Vagina (tissue), 2 donors: ENCODE results near the gene NPAS1. TPM values are rescaled to one million over a fixed set of nuclear protein-coding genes. Genes with fewer than 3 reads are reported as not detected.

Experiments used
- DNase-seq, 2 donors: peaks; one replicate each; pipeline ENCODE4 v3.0.0-alpha.2; 2017; ENCODE audit errors: extremely low spot score in 2 of 2
- H3K27ac ChIP-seq: fragments of 200-600 bp; sonication (generic); one replicate; pipeline ENCODE4 v1.5.1; 2019
- H3K27me3 ChIP-seq: fragments of 200-600 bp; sonication (generic); one replicate; pipeline ENCODE4 v1.5.1; 2019
- H3K36me3 ChIP-seq, 2 donors: fragments of 200-600 bp; sonication (generic); one replicate each; pipeline ENCODE4 v1.5.1; 2017 to 2019
- H3K4me1 ChIP-seq: fragments of 200-600 bp; sonication (generic); one replicate; pipeline ENCODE4 v1.5.1; 2019
- H3K4me3 ChIP-seq, 2 donors: fragments of 200-600 bp; sonication (generic); 1 replicate in 1 of 2; 2 replicates in 1 of 2; pipeline ENCODE4 v1.5.1; 2016 to 2019
- H3K9me3 ChIP-seq: fragments of 200-600 bp; sonication (generic); one replicate; pipeline ENCODE4 v1.5.1; 2019
- POLR2A ChIP-seq, 2 donors: fragments of 450-650 bp; IDR thresholded peaks; one replicate each; pipeline ENCODE4 v1.6.1; 2017; ENCODE audit warnings: antibody characterized with exemption in 2 of 2, mild to moderate bottlenecking in 2 of 2, moderate library complexity in 2 of 2
- POLR2AphosphoS5 ChIP-seq, 2 donors: sonication (generic); formaldehyde crosslinking; IDR thresholded peaks; one replicate each; pipeline ENCODE4 v1.9.0; 2017; ENCODE audit warnings: antibody characterized with exemption in 2 of 2, mild to moderate bottlenecking in 2 of 2, low read depth in 1 of 2; ENCODE audit not compliant: insufficient read depth in 1 of 2
- intact Hi-C: fragments of 100-400 bp; cut with DNase I; formaldehyde crosslinking; loops from one replicate; pipeline ENCODE4 v1.15.1; 2023
- total RNA-seq: library from RNA; depleted of rRNA; stranded (reverse); fragments of >200 nt; gene quantifications from one replicate; pipeline ENCODE4 v1.2.3, GENCODE V29; 2016
- TF ChIP-seq, protein P1 (sequence below), 3 experiments: fragments of 450-650 bp in 2 of 3; fragments of 200-600 bp in 1 of 3; sonication (generic) in 1 of 3; IDR thresholded peaks; one replicate each; pipeline ENCODE4 v1.5.1; 2017 to 2019; ENCODE audit warnings: antibody characterized with exemption in 3 of 3, mild to moderate bottlenecking in 2 of 3, moderate library complexity in 2 of 3

NPAS1 gene
- total RNA-seq, 1 donor from 2014 or later: 0.49 TPM

GRCh38 chr19:46975011-46975924, 44.4 kb upstream of the NPAS1 start:
- intact Hi-C loops: loop anchor here (10.0 kb wide), 1 partner anchor 50 kb away; no protein-coding TSS in a partner anchor
- H3K4me1 ChIP-seq: peaks cover 88% of the 10 kb centered on the region
- no peak for TF ChIP-seq POLR2A (IDR thresholded peaks at IDR 0.05)
- TF ChIP-seq, protein P1, sequence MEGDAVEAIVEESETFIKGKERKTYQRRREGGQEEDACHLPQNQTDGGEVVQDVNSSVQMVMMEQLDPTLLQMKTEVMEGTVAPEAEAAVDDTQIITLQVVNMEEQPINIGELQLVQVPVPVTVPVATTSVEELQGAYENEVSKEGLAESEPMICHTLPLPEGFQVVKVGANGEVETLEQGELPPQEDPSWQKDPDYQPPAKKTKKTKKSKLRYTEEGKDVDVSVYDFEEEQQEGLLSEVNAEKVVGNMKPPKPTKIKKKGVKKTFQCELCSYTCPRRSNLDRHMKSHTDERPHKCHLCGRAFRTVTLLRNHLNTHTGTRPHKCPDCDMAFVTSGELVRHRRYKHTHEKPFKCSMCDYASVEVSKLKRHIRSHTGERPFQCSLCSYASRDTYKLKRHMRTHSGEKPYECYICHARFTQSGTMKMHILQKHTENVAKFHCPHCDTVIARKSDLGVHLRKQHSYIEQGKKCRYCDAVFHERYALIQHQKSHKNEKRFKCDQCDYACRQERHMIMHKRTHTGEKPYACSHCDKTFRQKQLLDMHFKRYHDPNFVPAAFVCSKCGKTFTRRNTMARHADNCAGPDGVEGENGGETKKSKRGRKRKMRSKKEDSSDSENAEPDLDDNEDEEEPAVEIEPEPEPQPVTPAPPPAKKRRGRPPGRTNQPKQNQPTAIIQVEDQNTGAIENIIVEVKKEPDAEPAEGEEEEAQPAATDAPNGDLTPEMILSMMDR (IDR thresholded peaks at IDR 0.05): no peak
- TF ChIP-seq POLR2AphosphoS5 (IDR thresholded peaks at IDR 0.05; ENCODE audit: insufficient read depth in 1 of 2, low read depth in 1 of 2): no peak

GRCh38 chr19:46975925-46976782, 43.5 kb upstream of the NPAS1 start:
- no peak for TF ChIP-seq POLR2A (IDR thresholded peaks at IDR 0.05)
- peak; percentile 86 to 93 for TF ChIP-seq POLR2AphosphoS5 (IDR thresholded peaks at IDR 0.05; ENCODE audit: insufficient read depth in 1 of 2, low read depth in 1 of 2)
- TF ChIP-seq, protein P1 (IDR thresholded peaks at IDR 0.05): no peak
- Histone ChIP-seq H3K27ac (peak overlapping the region; percentile 81), H3K4me1 (peaks cover 97% of the 10 kb centered on the region), H3K27me3 (no peaks in the 10 kb centered on the region), H3K36me3 (no peaks in the 10 kb centered on the region), H3K9me3 (no peaks in the 10 kb centered on the region), H3K4me3 (no peak overlapping the region)
- intact Hi-C loops: loop anchor here (10.0 kb wide), 1 partner anchor 51 kb away; no protein-coding TSS in a partner anchor
- DNase-seq: peak in 1 of 2 donors; percentile 97

More at GRCh38 chr19:46975011-46975924, 44.4 kb upstream of the NPAS1 start:
- Histone ChIP-seq H3K27me3 (no peaks in the 10 kb centered on the region), H3K9me3 (no peaks in the 10 kb centered on the region), H3K27ac (peak overlapping the region; percentile 76), H3K4me3 (no peak overlapping the region), H3K36me3 (no peaks in the 10 kb centered on the region)
- DNase-seq: no peak

GRCh38 chr19:46976845-46977320, 42.8 kb upstream of the NPAS1 start:
- TF ChIP-seq POLR2AphosphoS5 (IDR thresholded peaks at IDR 0.05; ENCODE audit: insufficient read depth in 1 of 2, low read depth in 1 of 2): no peak
- H3K36me3 ChIP-seq: no peaks in the 10 kb centered on the region
- DNase-seq: no peak
- no peaks in the 10 kb centered on the region for H3K9me3 ChIP-seq
- no peak overlapping the region for H3K4me3 ChIP-seq
- intact Hi-C loops: loop anchor here (10.0 kb wide), 1 partner anchor 52 kb away; no protein-coding TSS in a partner anchor
- H3K27me3 ChIP-seq: no peaks in the 10 kb centered on the region
- peak overlapping the region; percentile 81 for H3K27ac ChIP-seq
- peaks cover 99% of the 10 kb centered on the region for H3K4me1 ChIP-seq

DNA sequence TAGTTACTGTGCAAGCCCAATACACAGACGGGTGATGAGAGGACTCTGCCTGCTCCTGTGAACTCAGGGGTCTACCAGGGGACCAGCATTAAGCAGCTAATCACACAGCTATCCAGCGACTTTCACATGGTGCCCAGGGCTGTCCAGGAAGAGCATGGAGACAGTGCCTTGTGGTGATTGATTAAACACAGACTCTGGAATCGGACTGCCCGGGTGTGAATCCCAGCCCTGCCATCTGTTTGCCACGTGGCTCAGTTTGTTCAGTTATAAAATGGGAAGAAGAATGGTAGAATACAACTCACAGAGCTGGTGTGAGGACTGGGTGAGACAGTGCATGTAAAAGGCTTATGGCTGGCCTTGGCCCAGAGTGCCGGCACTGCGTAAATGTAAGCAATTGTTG, 42.1 kb upstream of the NPAS1 start:
- H3K27ac ChIP-seq: peak overlapping the region; percentile 81
- intact Hi-C loops: loop anchor here (10.0 kb wide), 1 partner anchor 53 kb away; no protein-coding TSS in a partner anchor

More for the DNA sequence above, 42.1 kb upstream of the NPAS1 start:
- Histone ChIP-seq H3K4me1 (peaks cover 99% of the 10 kb centered on the region), H3K36me3 (no peaks in the 10 kb centered on the region), H3K9me3 (no peaks in the 10 kb centered on the region), H3K27me3 (no peaks in the 10 kb centered on the region), H3K4me3 (no peak overlapping the region)
- DNase-seq: no peak
- TF ChIP-seq, protein P1 (IDR thresholded peaks at IDR 0.05): no peak
- TF ChIP-seq POLR2AphosphoS5 (IDR thresholded peaks at IDR 0.05; ENCODE audit: insufficient read depth in 1 of 2, low read depth in 1 of 2) (no peak), POLR2A (IDR thresholded peaks at IDR 0.05) (no peak)
